Endothelial cell of umbilical vein (primary cell): ENCODE measurements around the gene CCDC150.

Experiments
- CTCF ChIP-seq, 2 donors: IDR thresholded peaks; 1 replicate in 1 of 2; 2 replicates in 1 of 2; pipeline ENCODE4 v1.5.1; 2011; ENCODE audit warnings: low read length in 2 of 2, mild to moderate bottlenecking in 2 of 2, moderate library complexity in 2 of 2, control low read depth in 1 of 2, inconsistent platforms in 1 of 2, low read depth in 1 of 2; ENCODE audit not compliant: insufficient read depth in 1 of 2; ENCODE audit errors: extremely low read depth in 1 of 2
- POLR2AphosphoS5 ChIP-seq: IDR thresholded peaks from 2 replicates; pipeline ENCODE4 v1.6.1; 2012; ENCODE audit warnings: low read depth, mild to moderate bottlenecking, control low read depth, low read length, moderate library complexity; ENCODE audit not compliant: insufficient read depth

DNA sequence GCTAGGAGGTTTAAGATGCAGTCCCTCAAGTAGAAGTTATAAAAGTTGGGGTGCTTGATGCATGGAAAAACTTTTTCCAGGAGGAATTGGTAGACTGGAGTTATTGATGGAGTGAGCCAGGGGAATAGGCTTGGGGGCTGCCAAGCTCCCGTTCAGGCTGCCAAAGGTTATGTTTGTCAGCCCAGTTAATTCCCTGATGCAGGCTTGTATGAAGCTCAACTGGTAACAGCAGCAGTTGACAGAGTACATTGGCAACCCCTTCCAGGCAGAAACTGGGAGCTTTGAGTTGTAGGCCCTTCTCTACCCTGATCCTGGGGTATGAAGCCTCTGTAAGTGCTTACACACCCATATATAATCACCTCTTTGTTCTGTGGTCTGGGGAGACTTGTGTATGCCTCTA, 16.2 kb downstream of the CCDC150 start:
- no peak for TF ChIP-seq CTCF (IDR thresholded peaks at IDR 0.05; ENCODE audit: extremely low read depth in 1 of 2, insufficient read depth in 1 of 2, low read depth in 1 of 2, low read length in 2 of 2)
- TF ChIP-seq POLR2AphosphoS5 = no peak
